Esophagus (tissue), 2 donors: ENCODE measurements around the gene HMGXB4. TPM values are rescaled to one million over a fixed set of nuclear protein-coding genes. Genes with fewer than 3 reads are reported as not detected.

ENCODE experiments used
- H3K27ac ChIP-seq, 2 donors: one replicate each; pipeline ENCODE4 v1.5.1; 2013; ENCODE audit warnings: low read depth in 2 of 2, mild to moderate bottlenecking in 2 of 2, inconsistent platforms in 1 of 2, low read length in 1 of 2, moderate library complexity in 1 of 2
- H3K27me3 ChIP-seq, 2 donors: one replicate each; pipeline ENCODE4 v1.6.1; 2013; ENCODE audit warnings: low read length in 2 of 2, control low read depth in 1 of 2, mild to moderate bottlenecking in 1 of 2; ENCODE audit not compliant: insufficient read depth in 2 of 2, control insufficient read depth in 1 of 2
- H3K36me3 ChIP-seq, 2 donors: one replicate each; pipeline ENCODE4 v1.6.1; 2013; ENCODE audit warnings: low read length in 1 of 2; ENCODE audit not compliant: control insufficient read depth in 2 of 2, insufficient read depth in 2 of 2
- H3K4me1 ChIP-seq, 2 donors: one replicate each; pipeline ENCODE4 v1.6.1; 2013; ENCODE audit warnings: low read length in 1 of 2; ENCODE audit not compliant: control insufficient read depth in 2 of 2, insufficient read depth in 2 of 2
- H3K4me3 ChIP-seq, 2 donors: one replicate each; pipeline ENCODE4 v1.5.1; 2013; ENCODE audit warnings: low read length in 2 of 2, mild to moderate bottlenecking in 2 of 2, low read depth in 1 of 2, moderate library complexity in 1 of 2
- H3K9me3 ChIP-seq, 2 donors: one replicate each; pipeline ENCODE4 v1.6.1; 2013; ENCODE audit warnings: mild to moderate bottlenecking in 2 of 2, low read depth in 1 of 2, low read length in 1 of 2, moderate library complexity in 1 of 2; ENCODE audit not compliant: control insufficient read depth in 2 of 2, insufficient read depth in 1 of 2
- WGBS, 2 donors: extraction: QIAGEN DNeasy Blood & Tissue Kit; methylation state at CpG; one replicate each; pipeline ENCODE4 v1.1.7; 2013; 5-methylcytosine and 5-hydroxymethylcytosine counted together
- polyA plus RNA-seq, 2 donors: library from polyadenylated mRNA; stranded (reverse); fragments of 200-250 nt; gene quantifications; one replicate each; pipeline ENCODE4 v1.2.3, GENCODE V29; 2013
- donor health status: healthy with polysubstance abuse.
- donor health status: Bipolar disorder and iron deficiency.

The HMGXB4 gene
- polyA plus RNA-seq, 2 donors, result 6.8 to 7.1 TPM

GRCh38 chr22:35305525-35306070 is 48.3 kb downstream of the HMGXB4 start:
- H3K4me3 ChIP-seq, result no peak overlapping the region
- H3K27ac ChIP-seq, result peak overlapping the region in 1 of 2 donors; percentile 55
- 84 to 92% methylated on average over 8 of the region's 8 CpGs for WGBS, 2 donors
- H3K9me3 ChIP-seq, result no peaks in the 10 kb centered on the region
- peaks cover 3 to 9% of the 10 kb centered on the region in 2 donors for H3K4me1 ChIP-seq
- H3K27me3 ChIP-seq, result no peaks in the 10 kb centered on the region
- peaks cover 0 to 3% of the 10 kb centered on the region in 2 donors for H3K36me3 ChIP-seq

- WGBS, 2 donors, result 48 to 57% methylated on average over 4 of the region's 4 CpGs
- peaks cover 9 to 17% of the 10 kb centered on the region in 2 donors for H3K4me1 ChIP-seq
- no peaks in the 10 kb centered on the region for H3K9me3 ChIP-seq
- H3K27ac ChIP-seq, result peak overlapping the region; percentile 21 to 72
- peaks cover 0 to 6% of the 10 kb centered on the region in 2 donors for H3K36me3 ChIP-seq
- H3K27me3 ChIP-seq, result no peaks in the 10 kb centered on the region
- no peak overlapping the region for H3K4me3 ChIP-seq
Measured at GRCh38 chr22:35306350-35306967, 49.2 kb downstream of the HMGXB4 start.

DNA sequence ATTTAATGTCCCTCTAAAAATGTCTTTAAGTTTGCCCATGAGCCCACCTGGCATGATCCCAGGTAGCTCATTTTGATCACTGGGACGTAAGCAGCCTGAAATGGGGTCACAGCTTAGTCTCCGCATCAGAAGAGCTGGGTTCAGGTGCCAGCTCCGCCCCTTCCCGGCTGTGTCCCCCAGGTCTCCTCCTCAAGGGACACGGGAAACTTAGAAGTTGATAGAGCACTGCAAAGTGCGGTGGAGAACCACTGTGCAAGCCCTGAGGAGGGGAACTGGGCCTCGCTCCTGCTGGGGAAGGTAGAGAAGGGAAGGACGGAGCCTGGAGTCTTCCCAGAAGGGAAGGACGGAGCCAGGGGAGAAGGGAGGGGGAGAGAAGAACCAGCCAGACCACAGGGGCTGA is 50.1 kb downstream of the HMGXB4 start:
- Histone ChIP-seq H3K27ac (peak overlapping the region in 1 of 2 donors; percentile 79), H3K4me3 (no peak overlapping the region)
- WGBS, 2 donors, result 82 to 86% methylated on average over 9 of the region's 9 CpGs

GRCh38 chr22:35307892-35308291 is 50.6 kb downstream of the HMGXB4 start:
- no peaks in the 10 kb centered on the region for H3K9me3 ChIP-seq
- no peaks in the 10 kb centered on the region for H3K27me3 ChIP-seq
- H3K4me1 ChIP-seq, result peaks cover 14 to 27% of the 10 kb centered on the region in 2 donors
- whole genome bisulfite sequencing, 2 donors, result 85 to 93% methylated on average over 7 of the region's 7 CpGs
- peak overlapping the region in 1 of 2 donors; percentile 43 for H3K27ac ChIP-seq
- peaks cover 0 to 8% of the 10 kb centered on the region in 2 donors for H3K36me3 ChIP-seq
- no peak overlapping the region for H3K4me3 ChIP-seq

More for the DNA sequence above, 50.1 kb downstream of the HMGXB4 start:
- H3K4me1 ChIP-seq, result peaks cover 11 to 23% of the 10 kb centered on the region in 2 donors
- H3K9me3 ChIP-seq, result no peaks in the 10 kb centered on the region
- H3K27me3 ChIP-seq, result no peaks in the 10 kb centered on the region
- H3K36me3 ChIP-seq, result peaks cover 0 to 8% of the 10 kb centered on the region in 2 donors

- peaks cover 14 to 24% of the 10 kb centered on the region in 2 donors for H3K4me1 ChIP-seq
- H3K4me3 ChIP-seq, result no peak overlapping the region
- no peaks in the 10 kb centered on the region for H3K9me3 ChIP-seq
- H3K36me3 ChIP-seq, result peaks cover 0 to 8% of the 10 kb centered on the region in 2 donors
- H3K27ac ChIP-seq, result peak overlapping the region; percentile 34 to 56
- no peaks in the 10 kb centered on the region for H3K27me3 ChIP-seq
- WGBS, 2 donors, result 79 to 82% methylated on average over 6 of the region's 6 CpGs
Measured at GRCh38 chr22:35308480-35309021, 51.3 kb downstream of the HMGXB4 start.

DNA sequence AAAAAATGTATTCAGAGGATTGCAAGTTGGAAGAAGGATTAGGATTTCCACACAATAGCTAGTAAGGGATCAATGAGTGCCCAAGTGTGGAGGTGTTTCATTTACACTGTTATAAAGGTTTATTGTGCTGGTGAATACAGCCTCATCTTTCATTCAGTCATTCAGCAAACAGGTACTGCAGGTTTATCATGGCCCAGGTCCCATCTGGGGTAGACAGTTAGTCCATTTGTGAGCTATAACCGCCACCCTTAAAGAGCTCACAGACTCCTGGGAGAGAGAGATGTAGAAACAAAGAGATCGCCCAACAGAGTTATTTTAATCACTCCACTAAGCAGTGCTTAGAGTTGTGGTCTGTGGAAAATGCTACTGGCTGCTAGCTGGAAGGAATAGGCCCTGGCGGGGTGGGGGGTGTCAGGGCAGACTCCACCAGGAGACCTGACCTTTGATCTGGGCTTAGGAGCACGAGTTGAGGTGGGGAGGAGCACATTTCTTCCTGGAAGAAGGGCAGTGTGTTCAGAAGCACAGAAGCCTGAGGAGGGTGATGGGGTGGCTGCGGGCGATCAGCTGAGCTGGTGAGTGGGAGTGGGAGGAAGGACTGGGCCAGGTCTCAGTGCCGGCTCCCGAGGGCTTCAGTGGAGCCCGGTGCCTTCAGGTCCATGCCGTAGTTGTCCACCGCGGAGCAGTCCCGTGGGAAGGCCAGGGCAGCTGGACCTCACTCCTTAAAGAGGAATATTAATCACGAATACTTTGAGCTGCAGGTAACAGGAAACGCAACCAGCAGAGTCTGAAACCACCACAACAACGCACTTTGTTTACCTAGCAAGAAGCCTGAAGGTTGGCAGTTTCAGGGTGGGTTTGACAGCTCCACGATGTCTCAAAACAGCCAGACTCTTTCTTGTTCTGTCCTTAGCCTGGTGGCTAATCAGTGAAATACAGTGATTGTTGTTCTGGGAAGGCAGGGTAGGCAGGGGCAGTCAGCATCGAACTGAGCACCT is 53.6 kb downstream of the HMGXB4 start:
- Histone ChIP-seq H3K36me3 (peaks cover 0 to 7% of the 10 kb centered on the region in 2 donors), H3K9me3 (no peaks in the 10 kb centered on the region), H3K4me1 (peaks cover 17 to 35% of the 10 kb centered on the region in 2 donors), H3K27ac (peak overlapping the region; percentile 76 to 98), H3K4me3 (no peak overlapping the region), H3K27me3 (no peaks in the 10 kb centered on the region)
- 59 to 78% methylated on average over 18 of the region's 18 CpGs for WGBS, 2 donors

DNA sequence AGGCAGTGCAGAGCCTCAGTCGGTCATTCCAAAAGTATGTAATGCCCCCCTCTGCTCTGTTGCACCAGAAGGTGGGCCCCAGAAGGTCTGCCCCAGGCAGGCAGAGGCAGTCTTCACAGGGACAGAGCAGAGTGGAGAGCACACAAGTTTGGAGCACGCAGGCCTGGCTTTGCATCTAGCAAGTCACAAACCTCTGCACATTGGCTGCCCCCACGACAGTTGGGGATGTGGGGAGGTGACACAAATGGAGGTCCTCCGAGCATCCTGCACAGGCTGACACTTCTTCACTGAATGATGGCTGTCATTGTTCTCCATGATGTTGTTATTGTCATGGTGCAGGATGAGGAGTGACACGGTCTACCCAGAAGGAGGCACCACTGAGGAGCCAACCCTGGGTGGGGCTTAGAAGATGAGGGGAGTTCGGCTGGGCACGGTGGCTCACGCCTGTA is 54.3 kb downstream of the HMGXB4 start:
- Histone ChIP-seq H3K4me3 (no peak overlapping the region), H3K36me3 (peaks cover 0 to 7% of the 10 kb centered on the region in 2 donors), H3K4me1 (peaks cover 17 to 39% of the 10 kb centered on the region in 2 donors), H3K27ac (peak overlapping the region; percentile 76 to 98), H3K27me3 (no peaks in the 10 kb centered on the region), H3K9me3 (no peaks in the 10 kb centered on the region)
- 89 to 90% methylated on average over 8 of the region's 8 CpGs for WGBS, 2 donors

DNA sequence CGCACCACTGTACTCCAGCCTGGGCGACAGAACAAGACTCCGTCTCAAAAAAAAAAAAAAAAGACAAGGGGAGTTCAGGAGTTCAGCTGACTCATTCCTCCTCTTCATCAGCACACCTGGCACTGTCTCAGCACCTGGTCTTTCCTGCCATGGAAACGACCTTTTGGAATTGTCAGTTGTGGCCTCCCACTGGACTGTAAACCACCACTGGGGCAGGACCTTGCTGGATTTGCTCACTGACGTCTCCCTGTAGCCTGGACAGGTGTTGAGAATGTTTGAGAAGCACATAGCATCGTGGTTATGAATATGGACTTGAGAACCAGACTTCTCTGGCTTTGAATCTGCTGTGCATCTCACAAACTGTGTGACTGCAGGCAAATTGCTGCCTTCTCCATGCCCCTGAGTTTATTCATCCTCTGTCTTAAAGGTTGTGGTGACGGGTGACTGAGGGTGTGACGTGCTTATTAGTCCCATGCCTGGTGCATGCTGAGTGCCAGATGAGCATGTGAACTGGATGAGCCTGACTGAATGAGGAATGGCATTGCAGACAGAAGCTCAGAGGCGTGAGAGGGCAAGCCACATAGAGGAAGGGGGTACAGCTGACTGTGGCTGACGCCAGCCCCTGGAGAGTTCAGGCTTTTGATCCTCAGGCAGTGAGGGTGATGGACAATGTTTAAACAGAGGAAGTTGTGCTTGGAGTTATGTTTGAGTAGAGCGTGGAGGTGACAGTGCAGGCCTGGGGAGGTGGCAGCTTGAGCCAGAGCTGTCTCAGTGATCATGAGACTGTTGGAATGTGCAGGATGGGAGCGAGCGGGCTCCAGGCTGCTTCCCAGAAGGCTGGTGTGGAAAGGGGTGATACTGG is 55.1 kb downstream of the HMGXB4 start:
- 64 to 69% methylated on average over 13 of the region's 13 CpGs for WGBS, 2 donors
- peaks cover 15 to 39% of the 10 kb centered on the region in 2 donors for H3K4me1 ChIP-seq
- H3K27ac ChIP-seq, result peak overlapping the region; percentile 73 to 98

More for the DNA sequence above, 55.1 kb downstream of the HMGXB4 start:
- Histone ChIP-seq H3K36me3 (peaks cover 0 to 9% of the 10 kb centered on the region in 2 donors), H3K27me3 (no peaks in the 10 kb centered on the region), H3K9me3 (no peaks in the 10 kb centered on the region), H3K4me3 (no peak overlapping the region)
